Measurements from ENCODE around the gene CCDC124.
A peak's percentile ranks its signal among the peaks of the same experiment; 100 is the strongest.

CCDC124 gene

DNA sequence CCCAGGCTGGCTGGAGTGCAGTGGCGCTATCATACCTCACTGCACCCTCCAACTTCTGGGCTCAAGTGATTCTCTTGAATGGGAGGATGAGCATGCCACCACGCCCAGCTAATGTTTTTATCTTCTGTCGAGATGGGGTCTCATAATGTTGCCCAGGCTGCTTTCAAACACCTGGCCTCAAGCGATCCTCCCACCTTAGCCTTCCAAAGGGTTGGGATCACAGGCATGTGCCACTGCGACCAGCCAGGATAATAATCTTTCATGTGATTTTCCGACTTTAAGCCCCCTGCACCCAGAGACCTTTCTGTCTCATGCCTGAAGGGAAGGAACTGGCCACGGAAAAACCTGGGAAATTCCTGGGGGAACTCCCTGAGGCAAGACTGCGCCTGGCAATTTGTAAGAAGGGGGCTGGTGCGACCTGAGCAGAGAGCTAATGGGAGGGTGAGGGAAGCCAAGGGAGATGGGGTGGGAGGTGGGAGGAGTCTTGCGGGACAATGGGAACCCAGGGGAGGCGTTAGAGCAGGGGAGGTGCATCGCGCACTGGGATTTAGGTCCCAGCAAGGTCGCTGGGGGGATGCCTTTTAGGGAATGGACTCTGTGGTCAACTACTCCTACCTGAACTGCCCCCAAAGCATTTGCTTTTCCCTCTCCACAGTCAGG lies 1.2 kb upstream of the CCDC124 start:
- peak overlapping the region in 4 of 21 experiments; percentile 92 to 98 (median 96) for H3K27ac ChIP-seq
- H3K4me3 ChIP-seq, result peak overlapping the region in 6 of 7 experiments; percentile 65 to 94 (median 73)

- peak overlapping the region; percentile 65 to 96 (median 80) for H3K4me3 ChIP-seq
- peak overlapping the region; percentile 67 to 98 (median 92) for H3K27ac ChIP-seq
Measured at GRCh38 chr19:17933414-17934129, 757 bp downstream of the CCDC124 start.

DNA sequence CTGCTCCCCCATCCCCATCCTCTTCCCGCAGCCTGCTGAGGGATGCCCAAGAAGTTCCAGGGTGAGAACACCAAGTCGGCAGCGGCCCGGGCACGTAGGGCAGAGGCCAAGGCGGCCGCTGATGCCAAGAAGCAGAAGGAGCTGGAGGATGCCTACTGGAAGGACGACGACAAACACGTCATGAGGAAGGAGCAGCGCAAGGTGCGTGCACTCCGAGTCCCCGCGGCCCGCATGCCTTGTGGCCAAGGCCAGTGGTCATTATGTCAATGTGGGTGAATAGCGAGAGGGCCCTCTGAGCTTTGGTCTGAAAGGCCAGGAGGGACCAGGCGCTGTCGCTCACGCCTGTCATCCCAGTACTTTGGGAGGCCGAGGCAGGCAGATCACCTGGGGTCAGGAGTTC lies 3.6 kb downstream of the CCDC124 start:
- Histone ChIP-seq H3K4me3 (no peak overlapping the region), H3K27ac (no peak overlapping the region)

DNA sequence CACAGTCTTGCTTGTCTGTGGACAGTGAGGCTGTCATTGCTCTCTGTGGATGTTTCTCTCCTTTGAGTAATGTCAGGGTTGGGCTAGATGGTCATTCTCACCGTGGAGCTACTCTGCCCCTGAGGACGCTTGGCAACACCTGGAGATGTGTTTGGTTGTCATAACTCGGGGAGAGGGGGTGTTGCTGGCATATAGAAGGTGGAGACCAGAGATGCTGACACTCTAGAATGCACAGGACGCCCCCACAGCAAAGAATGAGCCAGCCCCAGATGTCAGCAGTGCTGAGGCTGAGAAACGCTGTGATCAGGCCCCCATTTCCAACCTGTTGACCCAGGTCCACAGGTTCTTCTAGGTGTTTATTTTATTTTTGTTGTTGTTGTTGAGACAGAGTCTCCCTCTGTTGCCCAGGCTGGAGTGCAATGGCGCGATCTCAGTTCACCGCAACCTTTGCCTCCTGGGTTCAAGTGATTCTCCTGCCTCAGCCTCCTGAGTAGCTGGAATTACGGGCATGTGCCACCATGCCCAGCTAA lies 4.6 kb downstream of the CCDC124 start:
- peak overlapping the region in 2 of 21 experiments; percentile 8 to 12 for H3K27ac ChIP-seq
- no peak overlapping the region for H3K4me3 ChIP-seq

GRCh38 chr19:17938092-17938845 lies 5.5 kb downstream of the CCDC124 start:
- Histone ChIP-seq H3K27ac (peak overlapping the region in 2 of 21 experiments; percentile 8 to 12), H3K4me3 (no peak overlapping the region)

- Histone ChIP-seq H3K4me3 (peak overlapping the region in 1 of 7 experiments; percentile 41), H3K27ac (peak overlapping the region in 1 of 21 experiments; percentile 40)
Measured at GRCh38 chr19:17942181-17942580, 9.4 kb downstream of the CCDC124 start.

GRCh38 chr19:17942582-17943273 lies 9.9 kb downstream of the CCDC124 start:
- H3K27ac ChIP-seq, result peak overlapping the region in 3 of 21 experiments; percentile 22 to 40 (median 23)
- H3K4me3 ChIP-seq, result peak overlapping the region in 4 of 7 experiments; percentile 4 to 41 (median 8)

DNA sequence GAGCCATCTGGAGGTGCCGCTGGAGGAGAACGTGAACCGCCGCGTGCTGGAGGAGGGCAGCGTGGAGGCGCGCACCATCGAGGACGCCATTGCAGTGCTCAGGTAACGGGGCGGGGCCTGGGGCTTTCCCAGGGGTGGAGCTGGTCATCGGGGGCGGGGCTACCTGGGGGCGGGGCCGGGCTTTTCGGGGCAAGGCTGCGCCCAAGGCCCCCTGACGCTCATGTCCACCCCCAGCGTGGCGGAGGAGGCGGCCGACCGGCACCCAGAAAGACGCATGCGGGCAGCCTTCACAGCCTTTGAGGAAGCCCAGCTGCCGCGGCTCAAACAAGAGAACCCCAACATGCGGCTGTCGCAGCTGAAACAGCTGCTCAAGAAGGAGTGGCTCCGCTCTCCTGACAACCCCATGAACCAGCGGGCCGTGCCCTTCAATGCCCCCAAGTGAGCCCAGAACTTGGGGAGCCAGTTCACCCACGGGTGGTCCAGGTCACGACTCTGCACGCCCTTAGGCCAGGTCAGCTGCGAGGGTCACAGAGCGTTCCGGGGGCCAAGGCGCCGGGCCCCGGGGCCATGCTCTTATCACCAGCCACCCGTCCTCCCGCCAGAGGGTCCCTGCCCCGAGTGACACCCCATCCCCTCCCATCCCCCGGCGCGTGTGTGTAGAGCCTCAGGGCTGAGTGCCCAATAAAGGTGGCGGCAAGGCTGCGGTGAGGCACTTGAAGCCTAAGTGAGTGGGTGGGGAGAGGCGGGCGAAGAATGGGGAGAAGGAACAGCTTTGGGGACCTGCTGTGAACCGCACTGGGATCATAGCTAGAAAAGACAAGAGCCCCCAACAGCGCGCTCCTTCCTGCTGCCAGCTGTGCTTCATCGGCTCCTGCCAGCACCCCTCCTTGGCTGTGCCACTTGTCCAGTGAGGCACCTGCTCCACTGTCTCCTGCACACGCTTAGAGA lies 10.7 kb downstream of the CCDC124 start:
- peak overlapping the region in 10 of 21 experiments; percentile 2 to 60 (median 37) for H3K27ac ChIP-seq
- H3K4me3 ChIP-seq, result peak overlapping the region in 4 of 7 experiments; percentile 4 to 41 (median 8)

- Histone ChIP-seq H3K4me3 (no peak overlapping the region), H3K27ac (peak overlapping the region in 8 of 21 experiments; percentile 4 to 60 (median 40))
Measured at GRCh38 chr19:17944301-17944700, 11.5 kb downstream of the CCDC124 start.

- Histone ChIP-seq H3K4me3 (peak overlapping the region; percentile 55 to 81 (median 75)), H3K27ac (peak overlapping the region in 12 of 21 experiments; percentile 30 to 81 (median 63))
Measured at GRCh38 chr19:17946965-17947784, 14.4 kb downstream of the CCDC124 start.

GRCh38 chr19:17947815-17948513 lies 15.1 kb downstream of the CCDC124 start:
- Histone ChIP-seq H3K4me3 (peak overlapping the region; percentile 55 to 81 (median 75)), H3K27ac (peak overlapping the region in 20 of 21 experiments; percentile 47 to 82 (median 71))

DNA sequence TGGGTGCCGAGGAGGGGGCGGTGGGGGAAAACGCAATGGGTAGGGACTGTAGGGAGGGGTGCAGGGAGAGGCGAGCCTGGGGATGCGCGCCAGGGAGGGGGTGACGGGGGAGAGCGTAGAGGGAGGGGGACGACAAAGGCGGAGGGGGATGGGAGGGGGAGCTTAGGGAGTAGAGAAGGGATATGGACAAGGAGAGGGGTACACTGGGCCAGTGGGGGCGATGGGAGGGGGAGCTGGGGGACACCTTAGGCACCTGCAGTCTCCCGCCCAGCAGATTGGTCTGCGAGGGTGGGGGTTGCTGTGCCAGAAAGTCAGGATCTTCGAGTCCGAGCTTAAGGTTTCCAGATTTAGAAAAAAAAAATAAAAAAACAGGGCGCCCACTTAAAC lies 15.7 kb downstream of the CCDC124 start:
- Histone ChIP-seq H3K4me3 (peak overlapping the region; percentile 55 to 81 (median 75)), H3K27ac (peak overlapping the region in 6 of 21 experiments; percentile 53 to 81 (median 74))

GRCh38 chr19:17948931-17949930 lies 16.4 kb downstream of the CCDC124 start:
- peak overlapping the region in 3 of 7 experiments; percentile 55 to 77 (median 64) for H3K4me3 ChIP-seq
- peak overlapping the region in 1 of 21 experiments; percentile 53 for H3K27ac ChIP-seq

- no peak overlapping the region for H3K4me3 ChIP-seq
- no peak overlapping the region for H3K27ac ChIP-seq
Measured at GRCh38 chr19:17949956-17950309, 17.1 kb downstream of the CCDC124 start.

DNA sequence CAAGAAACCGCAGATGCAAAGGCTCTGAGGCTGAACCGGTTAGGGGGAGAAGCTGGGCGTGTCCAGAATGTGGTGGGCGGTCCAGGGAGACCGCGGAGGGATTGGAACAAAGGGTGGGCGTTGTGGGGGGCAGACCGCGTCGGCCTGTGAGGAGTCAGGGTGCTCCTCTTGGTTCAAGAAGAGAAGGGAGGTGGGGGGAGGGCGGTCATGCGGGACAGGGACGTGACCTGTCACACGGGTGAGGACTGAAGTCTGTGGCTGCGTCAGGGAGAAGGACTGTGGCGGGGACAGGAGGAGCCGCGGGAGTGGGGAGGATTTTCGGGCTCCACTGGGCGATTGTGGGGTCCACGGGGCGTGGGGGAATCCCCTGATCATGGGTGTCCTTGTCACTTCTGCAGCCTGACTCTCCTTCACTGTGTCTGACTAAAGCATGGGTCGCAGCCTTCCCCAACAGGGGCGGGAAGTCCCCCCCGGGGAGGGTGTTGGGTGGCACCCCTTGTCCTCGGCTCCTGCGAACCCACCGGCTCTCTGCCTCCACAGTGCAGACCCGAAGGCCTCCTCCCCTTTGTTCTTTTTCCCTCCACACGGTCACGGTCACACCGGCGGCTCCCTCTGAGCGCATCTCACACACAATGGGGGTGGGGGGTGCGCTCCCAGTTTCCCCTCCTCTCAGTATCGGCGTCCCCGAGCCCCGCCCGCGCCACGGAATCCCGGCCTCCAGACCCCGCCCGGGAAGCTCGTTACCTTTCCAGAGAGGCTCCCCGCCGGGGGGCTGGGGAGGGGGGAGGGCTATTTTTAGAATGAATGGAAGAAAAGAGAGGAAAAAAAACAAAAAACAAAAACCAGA lies 17.7 kb downstream of the CCDC124 start:
- Histone ChIP-seq H3K4me3 (no peak overlapping the region), H3K27ac (no peak overlapping the region)

Measured in skin epidermis (tissue), 12 donors.